Endodermal cell (in vitro differentiated cells): Measurements from ENCODE around the gene ELL2. TPM values are rescaled to one million over a fixed set of nuclear protein-coding genes. Genes with fewer than 3 reads are reported as not detected.

ENCODE experiments used
- DNase-seq: peaks from one replicate; pipeline ENCODE4 v3.0.0-alpha.2; 2017
- H3K27ac ChIP-seq: 2 replicates; pipeline ENCODE4 v1.5.1; 2013; ENCODE audit warnings: mild to moderate bottlenecking, low read depth, low read length, moderate library complexity
- H3K27me3 ChIP-seq: 2 replicates; pipeline ENCODE4 v1.6.1; 2013; ENCODE audit warnings: mild to moderate bottlenecking, low read length, moderate library complexity; ENCODE audit not compliant: insufficient read depth, control insufficient read depth, poor library complexity, severe bottlenecking
- H3K36me3 ChIP-seq: 2 replicates; pipeline ENCODE4 v1.7.0; 2013; ENCODE audit warnings: mild to moderate bottlenecking, low read length, moderate library complexity; ENCODE audit not compliant: control insufficient read depth, insufficient read depth
- H3K4me1 ChIP-seq: one replicate; pipeline ENCODE4 v1.7.0; 2013; ENCODE audit warnings: low read length; ENCODE audit not compliant: control insufficient read depth, insufficient read depth
- H3K4me3 ChIP-seq: 2 replicates; pipeline ENCODE4 v1.5.1; 2013; ENCODE audit warnings: mild to moderate bottlenecking, low read length, moderate library complexity
- H3K9ac ChIP-seq: 2 replicates; pipeline ENCODE4 v1.6.1; 2013; ENCODE audit warnings: mild to moderate bottlenecking, low read length, moderate library complexity; ENCODE audit not compliant: poor library complexity, severe bottlenecking; ENCODE audit errors: extremely low read depth
- H3K9me3 ChIP-seq: 2 replicates; pipeline ENCODE4 v1.6.1; 2013; ENCODE audit warnings: mild to moderate bottlenecking, low read length, moderate library complexity; ENCODE audit not compliant: control insufficient read depth
- H3K27ac Mint-ChIP-seq: 2 replicates; pipeline ENCODE4 v1.8.0; 2020; ENCODE audit warnings: mixed read lengths
- H3K27me3 Mint-ChIP-seq: 2 replicates; pipeline ENCODE4 v1.8.0; 2021; ENCODE audit warnings: mild to moderate bottlenecking, mixed read lengths; ENCODE audit not compliant: insufficient read depth
- H3K36me3 Mint-ChIP-seq: 2 replicates; pipeline ENCODE4 v1.8.0; 2020; ENCODE audit warnings: low read depth, mixed read lengths
- H3K4me1 Mint-ChIP-seq: 2 replicates; pipeline ENCODE4 v1.8.0; 2020; ENCODE audit warnings: mixed read lengths
- H3K4me3 Mint-ChIP-seq: 2 replicates; pipeline ENCODE4 v1.8.0; 2020; ENCODE audit warnings: mild to moderate bottlenecking, moderate library complexity, mixed read lengths
- H3K9me3 Mint-ChIP-seq: 2 replicates; pipeline ENCODE4 v1.8.0; 2020; ENCODE audit warnings: mild to moderate bottlenecking, mixed read lengths
- CTCF ChIP-seq: fragments of 200-600 bp; sonication (generic); conservative IDR thresholded peaks from 2 replicates; pipeline ENCODE4 v1.5.0; 2021; ENCODE audit warnings: antibody characterized with exemption, mild to moderate bottlenecking
- WGBS, 2 experiments: methylation state at CpG; one replicate each; pipeline versions ENCODE4 v1.1.5 to v1.1.7; 2013; ENCODE audit warnings: missing lambda C conversion rate in 2 of 2, mixed read lengths in 1 of 2; ENCODE audit not compliant: insufficient coverage in 1 of 2, insufficient read length in 1 of 2; 5-methylcytosine and 5-hydroxymethylcytosine counted together
- total RNA-seq, 2 donors: library from RNA; stranded (reverse); fragmentation: NEBNext Ultra II Directional in 1 of 2; extraction: Animal tissue kit (Norgen Biotek cat#: 25700) in 1 of 2; gene quantifications; 2 replicates in 1 of 2; 3 replicates in 1 of 2; pipeline ENCODE4 v1.2.1, GENCODE V29; 2021

The ELL2 gene
- total RNA-seq, 2 donors from 2014 or later: 28.6 to 44.1 TPM

DNA sequence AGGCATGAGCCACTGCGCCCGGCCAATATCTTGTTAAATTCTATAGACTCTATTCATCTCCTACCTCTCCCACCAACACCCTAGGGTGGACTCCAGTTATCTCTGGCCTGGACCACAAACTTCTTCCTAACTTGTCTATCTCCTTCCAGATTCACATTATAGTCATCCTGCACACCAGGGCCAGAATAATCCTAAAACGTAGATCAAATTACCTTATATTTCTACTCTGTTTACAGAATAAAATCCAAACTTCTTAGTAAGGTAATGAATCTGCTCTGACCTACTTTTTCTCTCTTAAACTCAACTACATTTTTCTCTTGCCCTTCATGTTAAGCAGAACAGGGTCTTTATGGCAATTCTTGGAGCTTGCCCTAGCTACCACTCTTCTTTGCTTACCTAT lies 6.9 kb downstream of the ELL2 start:
- Mint-ChIP-seq H3K27me3 (no peaks in the 10 kb centered on the region), H3K9me3 (peaks cover 8% of the 10 kb centered on the region), H3K27ac (no peak overlapping the region), H3K4me1 (peaks cover 38% of the 10 kb centered on the region), H3K36me3 (peaks cover 26% of the 10 kb centered on the region), H3K4me3 (no peak overlapping the region)
- no peak for DNase-seq
- H3K36me3 ChIP-seq: peaks cover 55% of the 10 kb centered on the region
- H3K4me1 ChIP-seq: peaks cover 3% of the 10 kb centered on the region
- no peak overlapping the region for H3K9ac ChIP-seq
- H3K27me3 ChIP-seq: no peaks in the 10 kb centered on the region
- 98 to 100% methylated on average over 1 to 3 of the region's 3 CpGs for WGBS, 2 experiments
- peaks cover 25% of the 10 kb centered on the region for H3K9me3 ChIP-seq
- no peak overlapping the region for H3K27ac ChIP-seq
- TF ChIP-seq CTCF: no peak
- no peak overlapping the region for H3K4me3 ChIP-seq

- H3K27me3 ChIP-seq: no peaks in the 10 kb centered on the region
- H3K36me3 ChIP-seq: peaks cover 55% of the 10 kb centered on the region
- H3K4me3 Mint-ChIP-seq: no peak overlapping the region
- no peaks in the 10 kb centered on the region for H3K27me3 Mint-ChIP-seq
- H3K27ac ChIP-seq: no peak overlapping the region
- H3K4me1 Mint-ChIP-seq: peaks cover 22% of the 10 kb centered on the region
- peaks cover 2% of the 10 kb centered on the region for H3K4me1 ChIP-seq
- H3K27ac Mint-ChIP-seq: no peak overlapping the region
- H3K4me3 ChIP-seq: no peak overlapping the region
- H3K36me3 Mint-ChIP-seq: peaks cover 26% of the 10 kb centered on the region
- DNase-seq: no peak
- H3K9me3 Mint-ChIP-seq: peaks cover 8% of the 10 kb centered on the region
- peaks cover 25% of the 10 kb centered on the region for H3K9me3 ChIP-seq
- no peak for TF ChIP-seq CTCF
- 96 to 98% methylated on average over 4 to 5 of the region's 5 CpGs for WGBS, 2 experiments
- no peak overlapping the region for H3K9ac ChIP-seq
Measured at GRCh38 chr5:95953021-95953702, 8.5 kb downstream of the ELL2 start.

DNA sequence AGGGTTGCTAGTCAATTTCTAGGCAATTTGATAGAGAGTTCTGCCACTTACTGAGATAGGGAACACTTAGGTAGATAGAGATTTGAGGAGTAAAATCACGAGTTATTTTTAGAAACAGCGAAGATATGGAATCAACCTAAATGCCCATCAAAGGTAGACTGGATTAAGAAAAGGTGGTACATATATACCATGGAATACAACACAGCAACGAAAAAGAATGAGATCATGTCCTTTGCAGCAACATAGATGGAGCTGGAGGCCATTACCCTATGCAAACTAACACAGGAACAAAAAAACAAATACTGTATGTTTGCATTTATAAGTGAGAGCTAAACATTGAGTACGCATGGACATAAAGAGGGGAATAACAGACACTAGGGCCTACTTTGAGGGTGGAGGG lies 9.7 kb downstream of the ELL2 start:
- H3K4me1 Mint-ChIP-seq: peaks cover 17% of the 10 kb centered on the region
- no peak for TF ChIP-seq CTCF
- no peak overlapping the region for H3K4me3 Mint-ChIP-seq
- DNase-seq: no peak
- Histone ChIP-seq H3K4me3 (no peak overlapping the region), H3K27me3 (no peaks in the 10 kb centered on the region), H3K36me3 (peaks cover 49% of the 10 kb centered on the region), H3K9ac (no peak overlapping the region), H3K4me1 (no peaks in the 10 kb centered on the region), H3K9me3 (peaks cover 25% of the 10 kb centered on the region), H3K27ac (no peak overlapping the region)
- H3K9me3 Mint-ChIP-seq: peaks cover 8% of the 10 kb centered on the region
- no peak overlapping the region for H3K27ac Mint-ChIP-seq
- H3K27me3 Mint-ChIP-seq: no peaks in the 10 kb centered on the region
- peaks cover 26% of the 10 kb centered on the region for H3K36me3 Mint-ChIP-seq
- 93 to 97% methylated on average over 4 of the region's 4 CpGs for WGBS, 2 experiments
